Activated CD8-positive, alpha-beta memory T cell treated with anti-CD3 and anti-CD28 coated beads for 1 hour (primary cell): ENCODE measurements around the gene PSG11.
"Not testable (repeated sequence)": the region's sequence is repeated elsewhere in the genome, so short reads cannot be mapped to it uniquely, and the experiment has no call there.

Source experiments
- DNase-seq, 2 donors: peaks; one replicate each; pipeline ENCODE4 v3.0.0-alpha.2; 2020; ENCODE audit warnings: low read depth in 1 of 2; ENCODE audit errors: extremely low read depth in 1 of 2

The PSG11 gene

DNA sequence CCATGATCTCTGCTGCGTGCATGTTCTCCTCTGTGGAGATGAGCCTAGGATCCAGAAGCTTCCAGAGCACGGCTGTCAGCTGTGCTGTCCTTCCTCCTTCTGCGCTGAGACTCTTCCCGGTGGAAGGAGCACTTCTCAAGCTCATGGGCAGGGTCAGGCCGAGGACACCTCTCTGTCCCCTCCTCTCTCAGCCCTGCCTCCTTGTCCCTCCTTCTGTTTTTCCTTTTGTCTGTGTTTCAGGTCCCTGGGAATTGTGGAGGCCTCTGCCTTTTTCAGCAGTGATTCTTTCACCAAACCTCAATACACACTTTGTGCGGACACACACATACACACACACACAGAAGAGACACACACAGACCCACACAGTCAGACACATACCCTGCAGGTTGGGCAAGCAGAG is at the start of gene PSG11:
Gene PSG11 (minus strand): TSS at position 101 of the 400 bp plus-strand sequence. CDS start 97 bp downstream, at position 4.
- DNase-seq: not testable (repeated sequence)

- DNase-seq: not testable (repeated sequence)
These were observed 36.1 kb upstream of the PSG11 start for GRCh38 chr19:43062418-43062817.

DNA sequence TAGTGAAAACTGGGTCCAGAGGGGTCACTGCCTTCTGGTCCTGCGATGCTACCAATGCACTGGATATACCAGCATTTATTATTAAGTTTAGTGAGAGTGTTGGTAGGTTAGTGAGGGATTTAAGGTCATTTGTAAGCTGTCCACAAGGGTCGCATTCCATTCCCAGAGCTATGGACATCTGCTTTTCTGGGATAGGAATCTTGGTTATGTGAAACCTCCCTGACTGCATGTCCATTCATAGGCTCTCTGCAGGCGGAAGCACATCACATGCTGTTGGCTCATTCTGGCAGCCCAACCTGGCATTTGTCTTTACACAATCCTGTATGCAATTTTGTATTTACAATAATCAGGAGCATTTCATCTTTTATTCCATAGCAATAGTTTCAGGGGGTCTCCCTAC is 35.1 kb upstream of the PSG11 start:
- not testable (repeated sequence) for DNase-seq

DNA sequence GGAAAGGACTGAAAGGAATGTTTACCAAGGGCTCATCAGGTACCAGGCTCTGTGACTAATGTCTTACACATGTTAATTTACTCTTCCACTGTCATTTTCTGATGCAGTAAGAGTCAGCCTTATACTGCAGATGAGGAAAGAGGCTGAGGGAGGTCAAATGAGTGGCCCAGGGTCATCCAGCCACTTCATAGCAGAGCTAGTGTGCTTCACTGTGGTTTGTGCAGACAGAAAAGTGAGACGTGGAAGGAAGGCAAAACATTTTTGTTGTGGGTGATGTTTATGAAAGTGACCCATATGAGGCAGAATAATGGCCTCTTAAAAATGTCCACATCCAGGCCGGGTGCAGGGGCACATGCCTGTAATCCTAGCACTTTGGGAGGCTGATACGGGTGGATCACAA is 34.0 kb upstream of the PSG11 start:
- not testable (repeated sequence) for DNase-seq

GRCh38 chr19:43059482-43059881 is 33.2 kb upstream of the PSG11 start:
- DNase-seq: not testable (repeated sequence)

DNA sequence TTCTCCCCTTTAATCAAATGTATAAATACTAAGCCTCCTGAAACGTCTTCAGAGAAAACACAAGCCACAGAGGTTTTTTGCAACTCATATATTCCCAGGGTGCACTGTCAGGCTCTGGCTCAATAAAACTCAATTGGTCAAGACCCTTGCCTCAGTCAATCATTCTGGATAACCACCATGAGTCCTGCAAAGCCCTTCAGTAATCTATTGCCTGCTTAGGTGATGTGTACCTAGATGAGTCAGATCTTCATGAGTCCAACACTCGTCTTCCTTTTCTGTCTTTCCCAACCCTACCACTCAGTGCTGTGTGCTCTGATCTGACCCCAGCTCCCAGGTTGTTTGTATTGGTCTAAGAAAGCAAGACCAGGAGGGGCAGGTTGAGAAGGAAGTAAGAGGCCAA is 32.2 kb upstream of the PSG11 start:
- not testable (repeated sequence) for DNase-seq

GRCh38 chr19:43047966-43048365 is 21.7 kb upstream of the PSG11 start:
- not testable (repeated sequence) for DNase-seq

DNA sequence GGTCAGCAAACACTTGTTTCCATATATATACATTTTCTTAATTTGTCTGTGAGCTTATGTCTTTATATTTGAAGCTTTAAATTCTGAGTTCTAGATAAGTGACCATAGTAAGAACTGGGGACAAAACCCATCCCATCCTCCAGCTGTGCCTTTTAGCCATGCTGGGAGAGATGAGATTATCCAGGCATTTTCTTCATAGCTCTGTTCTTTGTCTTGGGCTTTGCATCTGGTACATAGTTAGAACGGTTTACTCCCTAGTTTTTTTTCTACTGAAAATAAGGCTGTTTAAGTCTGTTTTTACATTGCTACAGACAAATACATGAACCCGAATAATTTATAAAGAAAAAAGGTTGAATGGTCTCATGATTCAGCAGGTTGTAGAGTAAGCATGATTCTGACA is 20.3 kb upstream of the PSG11 start:
- DNase-seq: not testable (repeated sequence)

DNA sequence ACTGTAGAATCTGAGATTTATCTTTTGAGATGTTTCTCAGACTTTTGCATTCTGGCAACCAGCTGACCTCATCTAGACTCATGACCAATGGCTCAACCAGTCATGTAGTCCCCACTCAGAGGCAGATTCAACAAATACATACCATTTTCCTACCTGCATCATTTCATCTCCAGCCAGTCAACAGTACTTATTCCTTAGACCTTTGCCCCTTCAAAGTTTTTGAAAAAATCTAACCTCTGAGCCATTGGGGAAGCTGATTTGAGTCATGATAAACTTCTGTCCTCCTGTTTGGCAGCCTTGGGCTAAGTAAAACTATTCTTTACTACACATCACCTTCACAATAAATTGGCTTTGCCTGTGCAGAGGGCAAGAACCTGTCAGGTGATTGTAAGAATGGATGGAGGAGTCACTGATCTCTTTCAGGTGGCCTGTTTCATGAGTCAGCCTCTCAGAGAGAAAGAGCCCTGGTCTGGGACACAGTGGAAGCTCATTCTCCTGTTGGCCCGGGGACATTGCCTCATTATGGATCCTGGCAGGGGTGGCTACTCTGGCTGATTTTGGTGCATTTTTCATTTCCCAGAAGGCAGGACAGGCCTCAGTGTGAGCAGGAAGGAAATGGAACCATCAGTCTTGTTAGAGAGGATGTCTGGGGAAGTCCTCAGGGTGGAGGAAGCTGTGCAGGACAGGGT is 17.4 kb upstream of the PSG11 start:
- DNase-seq: not testable (repeated sequence)

DNA sequence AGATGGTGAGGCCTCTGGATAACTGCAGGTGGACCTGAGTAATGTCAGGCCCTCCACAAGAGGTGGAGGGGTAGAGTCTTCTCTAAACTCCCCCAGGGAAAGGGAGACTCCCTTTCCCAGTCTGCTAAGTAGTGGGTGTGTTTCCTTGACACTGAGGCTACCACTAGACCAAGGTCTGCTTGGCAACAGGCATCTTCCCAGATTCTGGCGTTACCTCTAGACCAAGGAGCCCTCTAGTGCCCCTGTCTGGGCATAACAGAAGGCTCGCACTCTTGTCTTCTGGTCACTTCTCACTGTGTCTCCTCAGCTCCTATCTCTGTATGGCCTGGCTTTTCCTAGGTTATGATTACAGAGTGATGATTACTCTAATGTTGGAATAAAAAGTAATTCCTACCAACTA is 5.4 kb upstream of the PSG11 start:
- not testable (repeated sequence) for DNase-seq

- no peak for DNase-seq
These were observed 2.6 kb upstream of the PSG11 start for GRCh38 chr19:43028866-43029265.

DNA sequence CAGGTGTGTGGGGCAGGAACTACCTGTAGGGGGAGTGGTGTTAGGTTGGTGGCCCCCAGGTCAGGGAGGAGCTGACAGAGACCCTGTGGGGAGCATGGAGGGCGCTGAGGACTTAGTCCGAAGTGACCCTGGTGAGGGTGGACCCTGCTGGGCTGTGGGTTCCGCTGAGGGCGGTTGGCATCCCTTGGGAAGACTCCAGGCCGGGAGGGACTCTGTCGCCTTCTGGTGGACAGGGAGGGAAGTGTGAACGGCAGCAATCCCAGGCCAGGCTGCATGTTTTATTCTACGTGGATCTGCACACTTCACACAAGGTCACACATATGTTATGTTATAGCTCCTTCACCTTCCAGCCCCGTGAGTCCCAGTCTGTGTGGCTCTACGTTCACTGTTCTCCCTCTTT is 1.7 kb upstream of the PSG11 start:
- DNase-seq: not testable (repeated sequence)

GRCh38 chr19:43027061-43027460 is 792 bp upstream of the PSG11 start:
- DNase-seq: not testable (repeated sequence)

DNA sequence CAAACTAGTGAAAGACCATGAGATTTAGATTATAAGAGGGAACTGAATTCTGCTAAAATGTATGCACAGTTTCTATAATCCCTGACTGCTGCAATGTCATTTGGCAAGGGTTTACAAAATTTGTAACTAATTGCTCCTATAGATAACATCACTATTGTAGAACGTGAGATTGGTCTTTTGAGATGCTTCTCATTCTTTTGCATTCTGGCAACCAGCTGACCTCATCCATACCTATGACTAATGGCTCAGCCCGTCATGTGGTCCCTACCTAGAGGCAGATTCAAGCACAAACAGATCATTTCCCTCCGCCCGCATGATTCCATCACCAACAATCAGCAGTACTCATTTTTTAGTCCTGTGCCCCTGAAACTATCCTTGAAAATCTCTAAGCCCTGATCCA is 4.2 kb downstream of the PSG11 start:
- DNase-seq: not testable (repeated sequence)

DNA sequence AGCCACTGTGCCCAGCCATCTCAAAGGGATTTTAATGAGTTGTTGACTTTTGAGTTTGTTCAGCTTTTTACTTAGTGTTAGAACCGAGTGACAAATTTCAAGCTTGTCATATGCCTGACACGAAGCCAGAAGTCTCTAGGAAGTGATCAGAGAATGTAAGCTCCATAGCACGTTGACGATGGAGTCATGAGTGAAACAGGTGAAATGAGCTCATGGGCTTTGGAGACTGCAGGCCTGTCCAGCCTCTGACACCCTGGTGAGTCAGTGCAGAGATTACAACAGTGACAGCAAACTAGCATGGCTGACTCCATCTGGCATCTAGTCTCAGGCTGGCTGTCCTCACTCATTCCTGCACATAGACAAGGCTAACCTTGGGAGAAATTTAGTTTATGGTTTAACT is 4.6 kb downstream of the PSG11 start:
- not testable (repeated sequence) for DNase-seq

GRCh38 chr19:43019588-43019987 is 6.7 kb downstream of the PSG11 start:
- DNase-seq: not testable (repeated sequence)

GRCh38 chr19:43005841-43006240 is 20.4 kb downstream of the PSG11 start:
- DNase-seq: not testable (repeated sequence)

GRCh38 chr19:43004846-43005245 is 21.4 kb downstream of the PSG11 start:
- DNase-seq: not testable (repeated sequence)

DNA sequence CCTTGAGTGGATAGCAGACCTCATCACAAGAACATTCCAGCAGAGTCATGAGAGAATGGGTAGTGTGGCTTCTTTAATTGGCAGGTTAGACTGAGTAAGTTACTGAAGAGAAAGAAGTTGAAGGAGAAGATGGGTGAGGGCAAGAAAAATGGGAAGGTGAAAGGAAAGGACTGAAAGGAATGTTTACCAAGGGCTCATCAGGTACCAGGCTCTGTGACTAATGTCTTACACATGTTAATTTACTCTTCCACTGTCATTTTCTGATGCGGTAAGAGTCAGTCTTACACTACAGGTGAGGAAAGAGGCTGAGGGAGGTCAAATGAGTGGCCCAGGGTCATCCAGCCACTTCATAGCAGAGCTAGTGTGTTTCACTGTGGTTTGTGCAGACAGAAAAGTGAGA is 22.6 kb downstream of the PSG11 start:
- DNase-seq: not testable (repeated sequence)

- DNase-seq: not testable (repeated sequence)
These were observed 23.3 kb downstream of the PSG11 start for GRCh38 chr19:43002948-43003347.

GRCh38 chr19:42996161-42996560 is 30.1 kb downstream of the PSG11 start:
- DNase-seq: not testable (repeated sequence)

- not testable (repeated sequence) for DNase-seq
These were observed 34.2 kb downstream of the PSG11 start for GRCh38 chr19:42992029-42992604.
